HG03135 (cell line): ENCODE results near the gene NRP1.

Experiments
- ATAC-seq: cut with Tn5 transposase; IDR thresholded peaks from one replicate; pipeline ENCODE4 v1.9.1; 2021; ENCODE audit warnings: mild to moderate bottlenecking, moderate library complexity; ENCODE audit not compliant: unreplicated experiment

Gene NRP1

GRCh38 chr10:33350041-33350440, 15.6 kb upstream of the NRP1 start:
- ATAC-seq = no peak

GRCh38 chr10:33349268-33349667, 14.8 kb upstream of the NRP1 start:
- no peak for ATAC-seq

- ATAC-seq = no peak
Observed at GRCh38 chr10:33347211-33347610, 12.7 kb upstream of the NRP1 start.

GRCh38 chr10:33345236-33345635, 10.8 kb upstream of the NRP1 start:
- ATAC-seq = no peak

- no peak for ATAC-seq
Observed at GRCh38 chr10:33344676-33345075, 10.2 kb upstream of the NRP1 start.

GRCh38 chr10:33341637-33342036, 7.2 kb upstream of the NRP1 start:
- no peak for ATAC-seq

- ATAC-seq = no peak
Observed at GRCh38 chr10:33337326-33337957, 3.0 kb upstream of the NRP1 start.

- no peak for ATAC-seq
Observed at GRCh38 chr10:33336582-33337325, 2.3 kb upstream of the NRP1 start.

- ATAC-seq = no peak
Observed at GRCh38 chr10:33335801-33336581, 1.5 kb upstream of the NRP1 start.

GRCh38 chr10:33335551-33335800, 1.0 kb upstream of the NRP1 start:
- ATAC-seq = no peak

- ATAC-seq = no peak
Observed at GRCh38 chr10:33334805-33335550, 511 bp upstream of the NRP1 start.

- ATAC-seq = no peak
Observed at GRCh38 chr10:33333260-33334101, 986 bp downstream of the NRP1 start.

GRCh38 chr10:33332183-33333065, 2.0 kb downstream of the NRP1 start:
- ATAC-seq = no peak

- no peak for ATAC-seq
Observed at GRCh38 chr10:33331379-33331694, 3.1 kb downstream of the NRP1 start.

- ATAC-seq = no peak
Observed at GRCh38 chr10:33330543-33331378, 3.7 kb downstream of the NRP1 start.

- no peak for ATAC-seq
Observed at GRCh38 chr10:33329178-33329577, 5.3 kb downstream of the NRP1 start.

GRCh38 chr10:33328253-33328652, 6.2 kb downstream of the NRP1 start:
- ATAC-seq = no peak

GRCh38 chr10:33327751-33328150, 6.7 kb downstream of the NRP1 start:
- no peak for ATAC-seq

GRCh38 chr10:33326933-33327332, 7.5 kb downstream of the NRP1 start:
- ATAC-seq = no peak
